B cell (primary cell): ENCODE results near the gene DCTN3. TPM values are rescaled to one million over a fixed set of nuclear protein-coding genes. Genes with fewer than 3 reads are reported as not detected.

Experiments
- ATAC-seq: fragments of 200-7000 bp; cut with Tn5 transposase; one replicate; pipeline ENCODE4 v1.10.0; 2021; ENCODE audit warnings: low read depth, mild to moderate bottlenecking, moderate number of reproducible peaks, moderate library complexity
- CTCF ChIA-PET: fragments of 350-600 bp; sonication (Branson Sonifier 250); formaldehyde crosslinking; loops from one replicate; lab custom pipeline; 2021; ENCODE audit warnings: antibody characterized with exemption, inconsistent platforms; lab: Charles Lee
- POLR2A ChIA-PET: fragments of 350-600 bp; sonication (Branson Sonifier 250); formaldehyde crosslinking; loops from one replicate; lab custom pipeline; 2021; ENCODE audit warnings: antibody characterized with exemption; lab: Charles Lee
- DNase-seq: peaks from one replicate; pipeline ENCODE4 v3.0.0; 2013
- H2AFZ ChIP-seq: 2 replicates; pipeline ENCODE4 v1.6.1; 2012; ENCODE audit warnings: mild to moderate bottlenecking, low read depth, low read length; ENCODE audit not compliant: insufficient read depth, poor library complexity, severe bottlenecking
- H3K27ac ChIP-seq, 2 donors: 1 replicate in 1 of 2; 2 replicates in 1 of 2; pipeline ENCODE4 v1.5.1; 2012 to 2013; ENCODE audit warnings: low read length in 2 of 2, mild to moderate bottlenecking in 2 of 2, moderate library complexity in 1 of 2
- H3K27me3 ChIP-seq, 4 experiments: fragments of 200-600 bp in 1 of 4; sonication (generic) in 1 of 4; replicated peaks in 1 of 4; 1 replicate in 2 of 4; 2 replicates in 2 of 4; pipeline versions ENCODE4 v1.6.1 to v1.7.0; 2013 to 2016; ENCODE audit warnings: low read length in 3 of 4, mild to moderate bottlenecking in 2 of 4, mixed read lengths in 1 of 4, moderate library complexity in 1 of 4; ENCODE audit not compliant: insufficient read depth in 4 of 4, control insufficient read depth in 3 of 4; ENCODE audit errors: control extremely low read depth in 1 of 4
- H3K36me3 ChIP-seq, 2 experiments: replicated peaks in 1 of 2; 1 replicate in 1 of 2; 2 replicates in 1 of 2; pipeline versions ENCODE4 v1.6.1 to v1.7.1; 2013; ENCODE audit warnings: low read length in 1 of 2; ENCODE audit not compliant: insufficient read depth in 2 of 2, control insufficient read depth in 1 of 2; ENCODE audit errors: control extremely low read depth in 1 of 2, extremely low read depth in 1 of 2
- H3K4me1 ChIP-seq, 2 donors: fragments of 200-600 bp in 1 of 2; sonication (generic) in 1 of 2; 1 replicate in 1 of 2; 2 replicates in 1 of 2; pipeline versions ENCODE4 v1.5.1 to v1.6.1; 2013 to 2017; ENCODE audit warnings: low read length in 2 of 2; ENCODE audit not compliant: control insufficient read depth in 2 of 2, insufficient read depth in 2 of 2
- H3K4me2 ChIP-seq: replicated peaks from 2 replicates; pipeline ENCODE3; 2012; ENCODE audit warnings: mild to moderate bottlenecking, low read depth, low read length; ENCODE audit not compliant: poor library complexity, severe bottlenecking
- H3K4me3 ChIP-seq, 5 experiments: fragments of 200-600 bp in 1 of 5; sonication (generic) in 1 of 5; 1 replicate in 3 of 5; 2 replicates in 2 of 5; pipeline versions ENCODE4 v1.5.1 to v1.7.0; 2011 to 2016; ENCODE audit warnings: low read length in 4 of 5, mild to moderate bottlenecking in 4 of 5, low read depth in 2 of 5, control low read depth in 1 of 5, moderate library complexity in 1 of 5; ENCODE audit not compliant: insufficient read depth in 1 of 5; ENCODE audit errors: control extremely low read depth in 1 of 5, extremely low read depth in 1 of 5
- H3K79me2 ChIP-seq: fragments of 200-600 bp; sonication (generic); one replicate; pipeline ENCODE4 v1.6.0; 2016; ENCODE audit warnings: low read length; ENCODE audit not compliant: control insufficient read depth, insufficient read depth
- H3K9ac ChIP-seq: fragments of 200-600 bp; sonication (generic); 2 replicates; pipeline ENCODE4 v1.6.1; 2017; ENCODE audit warnings: mild to moderate bottlenecking, low read length, moderate library complexity
- H3K9me3 ChIP-seq, 3 donors: one replicate each; pipeline versions ENCODE4 v1.6.1 to v1.7.1; 2013; ENCODE audit warnings: low read length in 2 of 3; ENCODE audit not compliant: control insufficient read depth in 2 of 3, insufficient read depth in 1 of 3; ENCODE audit errors: control extremely low read depth in 1 of 3
- H4K20me1 ChIP-seq: 2 replicates; pipeline ENCODE4 v1.6.0; 2012; ENCODE audit warnings: mild to moderate bottlenecking, low read length; ENCODE audit not compliant: insufficient read depth, control insufficient read depth, poor library complexity, severe bottlenecking
- H3K27ac Mint-ChIP-seq: one replicate; pipeline ENCODE4 v1.8.0; 2021; ENCODE audit warnings: mixed read lengths
- H3K27me3 Mint-ChIP-seq: one replicate; pipeline ENCODE4 v1.8.0; 2021; ENCODE audit warnings: mixed read lengths
- H3K4me1 Mint-ChIP-seq: one replicate; pipeline ENCODE4 v1.8.0; 2021; ENCODE audit warnings: mixed read lengths
- H3K4me3 Mint-ChIP-seq: one replicate; pipeline ENCODE4 v1.8.0; 2021; ENCODE audit warnings: mixed read lengths
- H3K9me3 Mint-ChIP-seq: one replicate; pipeline ENCODE4 v1.8.0; 2022; ENCODE audit warnings: mixed read lengths; ENCODE audit not compliant: insufficient read depth
- CTCF ChIP-seq: fragments of 200-600 bp; IDR thresholded peaks from one replicate; pipeline ENCODE4 v1.8.0; 2022; ENCODE audit warnings: antibody characterized with exemption, mild to moderate bottlenecking
- EZH2 ChIP-seq: IDR thresholded peaks from 2 replicates; pipeline ENCODE4 v1.6.1; 2012; ENCODE audit warnings: borderline replicate concordance, low read depth, mild to moderate bottlenecking, moderate library complexity, low read length; ENCODE audit not compliant: insufficient read depth, poor library complexity, severe bottlenecking
- WGBS: methylation state at CpG from one replicate; pipeline ENCODE4 v1.1.5; 2013; ENCODE audit warnings: missing lambda C conversion rate; ENCODE audit not compliant: insufficient coverage; 5-methylcytosine and 5-hydroxymethylcytosine counted together
- intact Hi-C: fragments of 100-400 bp; cut with micrococcal nuclease; formaldehyde crosslinking; loops from one replicate; pipeline ENCODE4 v1.10.0; 2022
- polyA plus RNA-seq: library from polyadenylated mRNA; depleted of rRNA; stranded (reverse); fragments of >200 nt; gene quantifications from 2 replicates; pipeline ENCODE4 v1.2.3, GENCODE V29; 2012
- total RNA-seq, 2 donors: library from RNA; stranded (reverse); fragments of 120-200 nt in 1 of 2; gene quantifications; 1 replicate in 1 of 2; 2 replicates in 1 of 2; pipeline versions ENCODE4 v1.2.3 to v1.2.4, GENCODE V29; 2013 to 2022

DCTN3 gene
- total and polyA plus RNA-seq, 2 donors (not counting 1 experiment from before 2014, with no cell fraction given), result 48.2 to 75.0 TPM

GRCh38 chr9:34589636-34590380 lies 30.5 kb downstream of the DCTN3 start, which contains the start of gene CNTFR:
Gene CNTFR, minus strand, starts transcription at chr9:34589724. Its CDS starts 20,743 bp downstream, at chr9:34568981.
- 1% methylated on average over 103 of the region's 104 CpGs for WGBS
- DNase-seq, result peak; percentile 50
- TF ChIP-seq CTCF, result no peak
- peak; percentile 9 for TF ChIP-seq EZH2
- H3K36me3 ChIP-seq, result no peaks in the 10 kb centered on the region
- ChIA-PET POLR2A (no interaction called here), CTCF (no interaction called here)
- peak within 1 kb of the TSS; percentile 79 for H3K9ac ChIP-seq
- peaks cover 40% of the 10 kb centered on the region for H3K4me1 Mint-ChIP-seq
- no peaks in the 10 kb centered on the region for H3K79me2 ChIP-seq
- no peaks in the 10 kb centered on the region for H4K20me1 ChIP-seq
- H3K27me3 ChIP-seq, result peaks cover 0 to 92% (median 66%) of the 10 kb centered on the region in 4 experiments
- H3K27ac Mint-ChIP-seq, result peak within 1 kb of the TSS; percentile 34
- H3K4me1 ChIP-seq, result peaks cover 46 to 49% of the 10 kb centered on the region in 2 donors
- H2AFZ ChIP-seq, result peak within 1 kb of the TSS; percentile 77
- no peak within 1 kb of the TSS for H3K27ac ChIP-seq
- peak within 1 kb of the TSS; percentile 99 for H3K4me2 ChIP-seq
- H3K4me3 ChIP-seq, result peak within 1 kb of the TSS in 4 of 5 experiments; percentile 38 to 73 (median 54)
- peaks cover 80% of the 10 kb centered on the region for H3K27me3 Mint-ChIP-seq
- peak within 1 kb of the TSS; percentile 81 for H3K4me3 Mint-ChIP-seq
- H3K9me3 ChIP-seq, result peaks cover 0 to 32% (median 0%) of the 10 kb centered on the region in 3 donors
- ATAC-seq, result no peak
- intact Hi-C loops, result loop anchor here (5.0 to 10.0 kb wide), 2 partner anchors 258 to 965 kb away; no protein-coding TSS in a partner anchor
- no peaks in the 10 kb centered on the region for H3K9me3 Mint-ChIP-seq
